ENCODE results near the gene MPV17L.

GRCh38 chr16:15459791-15460190 lies 64.2 kb downstream of the MPV17L start:
- TF ChIP-seq CTCF (IDR thresholded peaks at IDR 0.05; ENCODE audit: extremely low read depth in 1 of 2, insufficient read depth in 1 of 2, low read depth in 1 of 2, low read length in 2 of 2) (no peak), MAX (IDR thresholded peaks at IDR 0.05; ENCODE audit: insufficient read depth, insufficient read length) (no peak), FOS (IDR thresholded peaks at IDR 0.05; ENCODE audit: borderline replicate concordance, insufficient read depth, low read length) (no peak), GATA2 (IDR thresholded peaks at IDR 0.05; ENCODE audit: insufficient read depth, insufficient read length, low read depth, low read length) (no peak), POLR2AphosphoS5 (IDR thresholded peaks at IDR 0.05; ENCODE audit: insufficient read depth, low read depth, low read length) (no peak), POLR2A (IDR thresholded peaks at IDR 0.05; ENCODE audit: low read depth, low read length) (no peak), MYC (IDR thresholded peaks at IDR 0.05; ENCODE audit: low read depth, low read length) (no peak), EZH2 (IDR thresholded peaks at IDR 0.05; ENCODE audit: borderline replicate concordance, low read depth, low read length, severe bottlenecking) (no peak)
